Subcutaneous adipose tissue (tissue), 4 donors: ENCODE data around the gene DAPK1. TPM values are rescaled to one million over a fixed set of nuclear protein-coding genes. Genes with fewer than 3 reads are reported as not detected.

Experiments used
- CTCF ChIP-seq: fragments of 450-650 bp; IDR thresholded peaks from one replicate; pipeline ENCODE4 v1.5.1; 2016; ENCODE audit warnings: low read depth, mild to moderate bottlenecking, control low read depth, antibody characterized with exemption, moderate library complexity
- total RNA-seq, 4 donors: library from RNA; depleted of rRNA; stranded (reverse); fragments of >200 nt; gene quantifications; one replicate each; pipeline ENCODE4 v1.1.0, GENCODE V29; 2016

The DAPK1 gene
- total RNA-seq, 4 donors from 2014 or later: 29.5 to 63.2 (median 43.4) TPM

GRCh38 chr9:87518702-87519335 is 21.2 kb downstream of the DAPK1 start:
- TF ChIP-seq CTCF: no peak

GRCh38 chr9:87519461-87519860 is 21.8 kb downstream of the DAPK1 start:
- no peak for TF ChIP-seq CTCF

- no peak for TF ChIP-seq CTCF
Measured at GRCh38 chr9:87520172-87520683, 22.6 kb downstream of the DAPK1 start.

GRCh38 chr9:87521834-87522233 is 24.2 kb downstream of the DAPK1 start:
- no peak for TF ChIP-seq CTCF

- no peak for TF ChIP-seq CTCF
Measured at GRCh38 chr9:87524061-87524460, 26.4 kb downstream of the DAPK1 start.

GRCh38 chr9:87525546-87526303 is 28.1 kb downstream of the DAPK1 start:
- TF ChIP-seq CTCF: no peak

GRCh38 chr9:87527211-87527916 is 29.7 kb downstream of the DAPK1 start:
- no peak for TF ChIP-seq CTCF
